K562 (cell line): ENCODE results near the gene FAR1. TPM values are rescaled to one million over a fixed set of nuclear protein-coding genes. Genes with fewer than 3 reads are reported as not detected.
A peak's percentile ranks its signal among the peaks of the same experiment; 100 is the strongest.

Experiments used
- ATAC-seq: fragments of 200-7000 bp; cut with Tn5 transposase; 3 replicates; pipeline ENCODE4 v1.9.1; 2020; ENCODE audit warnings: moderate library complexity
- BruUV-seq: library from RNA; stranded (reverse); fragments of 400-500 nt; replicated peaks from 2 replicates; lab custom pipeline; 2021; lab: Mats Ljungman, UMichigan
- CTCF ChIA-PET: fragments of 300-600 bp; formaldehyde crosslinking; extraction: SDS; loops from one replicate; lab custom pipeline; 2021; ENCODE audit warnings: low intra/inter-chr PET ratio; lab: Yijun Ruan, JAX
- POLR2A ChIA-PET: fragments of 300-600, 350-650 bp; sonication (Branson Sonifier 250); formaldehyde crosslinking; extraction: SDS; loops from one replicate; lab custom pipeline; 2021; ENCODE audit warnings: antibody characterized with exemption, inconsistent platforms; lab: Yijun Ruan, JAX
- DNase-seq, 4 experiments: peaks; one replicate each; pipeline versions ENCODE4 v3.0.0 to v3.0.0-alpha.2; 2011 to 2018; ENCODE audit warnings: low spot score in 3 of 4, mixed read lengths in 3 of 4; ENCODE audit errors: extremely low read depth in 1 of 4
- FAIRE-seq: peaks from 2 replicates; lab custom pipeline; 2011; peaks lifted over from hg19 to GRCh38; lab: Jason Lieb, UNC
- H2AFZ ChIP-seq: 2 replicates; pipeline ENCODE4 v1.6.0; 2011; ENCODE audit warnings: low read depth, low read length, control low read depth, inconsistent platforms
- H3K27ac ChIP-seq: fragments of 200-600 bp; 3 replicates; pipeline ENCODE4 v1.8.0; 2011; ENCODE audit warnings: low read depth, mild to moderate bottlenecking, control low read depth, inconsistent platforms, low read length, moderate library complexity, mixed read lengths; ENCODE audit errors: extremely low read depth
- H3K27me3 ChIP-seq, 2 experiments: fragments of 300-600 bp in 1 of 2; 2 replicates in 1 of 2; 3 replicates in 1 of 2; pipeline versions ENCODE4 v1.6.0 to v1.8.0; 2011; ENCODE audit warnings: inconsistent platforms in 2 of 2, low read length in 2 of 2, mild to moderate bottlenecking in 1 of 2, mixed read lengths in 1 of 2, moderate library complexity in 1 of 2; ENCODE audit not compliant: control insufficient read depth in 2 of 2, insufficient read depth in 2 of 2
- H3K36me3 ChIP-seq: fragments of 300-600 bp; 3 replicates; pipeline ENCODE4 v1.8.0; 2011; ENCODE audit warnings: mild to moderate bottlenecking, low read length, inconsistent platforms; ENCODE audit not compliant: control insufficient read depth, insufficient read depth
- H3K4me1 ChIP-seq, 2 experiments: fragments of 200-600 bp in 1 of 2; replicated peaks in 1 of 2; 2 replicates in 1 of 2; 3 replicates in 1 of 2; pipeline versions ENCODE4 v1.5.1 to v1.8.0; 2011; ENCODE audit warnings: inconsistent platforms in 2 of 2, low read length in 2 of 2, mild to moderate bottlenecking in 1 of 2, mixed read lengths in 1 of 2, moderate library complexity in 1 of 2; ENCODE audit not compliant: control insufficient read depth in 2 of 2, insufficient read depth in 2 of 2
- H3K4me2 ChIP-seq: 2 replicates; pipeline ENCODE4 v1.6.1; 2011; ENCODE audit warnings: low read length, control low read depth, inconsistent platforms, mixed read lengths; ENCODE audit not compliant: insufficient read depth
- H3K4me3 ChIP-seq: fragments of 200-600 bp; sonication (generic), shearing (Covaris generic); 2 replicates; pipeline ENCODE4 v1.5.1; 2016; ENCODE audit warnings: control low read depth, inconsistent platforms
- H3K79me2 ChIP-seq: fragments of 200-600 bp; 3 replicates; pipeline ENCODE4 v1.8.0; 2011; ENCODE audit warnings: low read length, inconsistent platforms; ENCODE audit not compliant: control insufficient read depth, insufficient read depth
- H3K9ac ChIP-seq, 2 experiments: 2 replicates each; pipeline versions ENCODE4 v1.6.0 to v1.6.1; 2011; ENCODE audit warnings: low read depth in 2 of 2, low read length in 2 of 2, control low read depth in 1 of 2, inconsistent platforms in 1 of 2, mild to moderate bottlenecking in 1 of 2, mixed read lengths in 1 of 2; ENCODE audit not compliant: insufficient read depth in 1 of 2
- H3K9me1 ChIP-seq: one replicate; pipeline ENCODE4 v1.6.0; 2011; ENCODE audit warnings: inconsistent platforms, mild to moderate bottlenecking, low read length, moderate library complexity; ENCODE audit not compliant: control insufficient read depth, insufficient read depth
- H3K9me3 ChIP-seq: replicated peaks from 2 replicates; pipeline ENCODE4 v1.5.1; 2011; ENCODE audit warnings: low read depth, low read length, inconsistent platforms; ENCODE audit not compliant: control insufficient read depth, insufficient read depth
- H4K20me1 ChIP-seq: replicated peaks from 2 replicates; pipeline ENCODE4 v1.6.1; 2011; ENCODE audit warnings: low read length, inconsistent platforms, mixed read lengths; ENCODE audit not compliant: control insufficient read depth, insufficient read depth
- CXXC5 ChIP-seq: fragments of 250-450 bp; sonication (Bioruptor Pico); IDR thresholded peaks from 2 replicates; pipeline ENCODE4 v1.8.0; 2022; ENCODE audit warnings: inconsistent platforms, mild to moderate bottlenecking, moderate library complexity
- RFX1 ChIP-seq: fragments of 450-650 bp; IDR thresholded peaks from 2 replicates; pipeline ENCODE4 v1.6.1; 2016; ENCODE audit warnings: mild to moderate bottlenecking, moderate library complexity
- WGBS: fragments of 100-300 bp; shearing (Covaris generic); methylation state at CpG from one replicate; pipeline ENCODE4 v1.1.6; 2016; ENCODE audit warnings: low coverage, mixed read lengths; ENCODE audit not compliant: insufficient coverage; ENCODE audit errors: missing lambda C conversion rate; 5-methylcytosine and 5-hydroxymethylcytosine counted together
- in situ Hi-C: fragments of 300-500 bp; cut with MboI; formaldehyde crosslinking; loops from 4 replicates; pipeline ENCODE4 v1.15.0; 2018; ENCODE audit warnings: inconsistent platforms, mixed read lengths
- intact Hi-C: fragments of 100-400 bp; cut with micrococcal nuclease; formaldehyde crosslinking; loops from 2 replicates; pipeline ENCODE4 v1.14.2; 2022
- polyA plus RNA-seq, 8 experiments: library from polyadenylated mRNA; depleted of rRNA in 4 of 8; stranded (reverse) in 5 of 8; unstranded in 3 of 8; fragments of >200 nt; fragmentation: Nextera tagmentation in 2 of 8; fragmentation: Illumina TruSeq in 1 of 8; extraction: Ambion mirVana in 2 of 8; extraction: Trizol in 1 of 8; gene quantifications; 2 replicates each; pipeline versions ENCODE4 v1.2.1 to v1.2.3, GENCODE V29; 2011 to 2014; ENCODE audit warnings: inconsistent platforms in 1 of 8, missing spikeins in 1 of 8
- total RNA-seq, 7 experiments: library from RNA; depleted of rRNA in 6 of 7; stranded (reverse); fragments of >200 nt in 6 of 7; fragmentation: Illumina TruSeq in 2 of 7; extraction: Trizol in 2 of 7; gene quantifications; 2 replicates each; pipeline versions ENCODE4 v1.2.1 to v1.2.3, GENCODE V29; 2011 to 2021; ENCODE audit warnings: low replicate concordance in 1 of 7
- TF ChIP-seq, protein P1 (sequence below): fragments of 200-600 bp; sonication (generic); IDR thresholded peaks from one replicate; pipeline ENCODE4 v1.6.1; 2012; ENCODE audit warnings: mild to moderate bottlenecking, low read depth, low read length, inconsistent platforms

FAR1 gene
- total and polyA plus RNA-seq, 9 of the 15 experiments (the other 6 are each of a cell fraction or from before 2014, with no cell fraction given), result 17.7 to 88.2 (median 52.6) TPM

DNA sequence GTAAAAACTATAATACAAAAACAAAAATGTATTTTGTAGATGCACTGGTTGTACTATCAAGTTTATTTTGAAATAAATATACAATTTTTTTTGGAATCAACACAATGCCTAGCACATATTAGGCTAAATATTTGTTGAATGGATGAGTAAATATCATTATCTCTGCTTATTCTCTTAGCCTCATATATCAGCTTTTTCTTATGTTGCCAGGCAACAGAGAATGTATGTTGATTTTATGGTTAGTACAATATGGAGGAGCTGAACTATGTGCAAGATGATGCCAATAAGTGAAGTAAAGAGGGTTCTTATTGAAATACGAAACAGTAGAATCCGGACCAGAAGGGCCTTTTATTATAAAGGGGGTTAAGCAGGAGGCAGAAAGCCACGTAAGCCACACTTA is 94.9 kb downstream of the FAR1 start:
- ATAC-seq, result no peak
- H3K4me3 ChIP-seq, result no peak overlapping the region
- H4K20me1 ChIP-seq, result no peaks in the 10 kb centered on the region
- in situ Hi-C loops (no loop called here), intact Hi-C loops (no loop called here)
- ChIA-PET CTCF (no interaction called here), POLR2A (no interaction called here)
- H3K9me3 ChIP-seq, result no peaks in the 10 kb centered on the region
- no peaks in the 10 kb centered on the region for H3K79me2 ChIP-seq
- H2AFZ ChIP-seq, result no peak overlapping the region
- H3K9me1 ChIP-seq, result no peaks in the 10 kb centered on the region
- no peaks in the 10 kb centered on the region for H3K36me3 ChIP-seq
- no peaks in the 10 kb centered on the region; a peak in 1 of 5 replicates for H3K4me1 ChIP-seq
- no peak overlapping the region for H3K4me2 ChIP-seq
- no peak overlapping the region for H3K27ac ChIP-seq
- no peak for FAIRE-seq
- WGBS, result 7% methylated on average over 3 of the region's 3 CpGs
- 0 out of 5 replicates have a peak, but pooled peaks cover 0 to 5% of the 10 kb centered on the region in 2 experiments for H3K27me3 ChIP-seq
- BruUV-seq, result no TSS peak
- TF ChIP-seq, protein P1, sequence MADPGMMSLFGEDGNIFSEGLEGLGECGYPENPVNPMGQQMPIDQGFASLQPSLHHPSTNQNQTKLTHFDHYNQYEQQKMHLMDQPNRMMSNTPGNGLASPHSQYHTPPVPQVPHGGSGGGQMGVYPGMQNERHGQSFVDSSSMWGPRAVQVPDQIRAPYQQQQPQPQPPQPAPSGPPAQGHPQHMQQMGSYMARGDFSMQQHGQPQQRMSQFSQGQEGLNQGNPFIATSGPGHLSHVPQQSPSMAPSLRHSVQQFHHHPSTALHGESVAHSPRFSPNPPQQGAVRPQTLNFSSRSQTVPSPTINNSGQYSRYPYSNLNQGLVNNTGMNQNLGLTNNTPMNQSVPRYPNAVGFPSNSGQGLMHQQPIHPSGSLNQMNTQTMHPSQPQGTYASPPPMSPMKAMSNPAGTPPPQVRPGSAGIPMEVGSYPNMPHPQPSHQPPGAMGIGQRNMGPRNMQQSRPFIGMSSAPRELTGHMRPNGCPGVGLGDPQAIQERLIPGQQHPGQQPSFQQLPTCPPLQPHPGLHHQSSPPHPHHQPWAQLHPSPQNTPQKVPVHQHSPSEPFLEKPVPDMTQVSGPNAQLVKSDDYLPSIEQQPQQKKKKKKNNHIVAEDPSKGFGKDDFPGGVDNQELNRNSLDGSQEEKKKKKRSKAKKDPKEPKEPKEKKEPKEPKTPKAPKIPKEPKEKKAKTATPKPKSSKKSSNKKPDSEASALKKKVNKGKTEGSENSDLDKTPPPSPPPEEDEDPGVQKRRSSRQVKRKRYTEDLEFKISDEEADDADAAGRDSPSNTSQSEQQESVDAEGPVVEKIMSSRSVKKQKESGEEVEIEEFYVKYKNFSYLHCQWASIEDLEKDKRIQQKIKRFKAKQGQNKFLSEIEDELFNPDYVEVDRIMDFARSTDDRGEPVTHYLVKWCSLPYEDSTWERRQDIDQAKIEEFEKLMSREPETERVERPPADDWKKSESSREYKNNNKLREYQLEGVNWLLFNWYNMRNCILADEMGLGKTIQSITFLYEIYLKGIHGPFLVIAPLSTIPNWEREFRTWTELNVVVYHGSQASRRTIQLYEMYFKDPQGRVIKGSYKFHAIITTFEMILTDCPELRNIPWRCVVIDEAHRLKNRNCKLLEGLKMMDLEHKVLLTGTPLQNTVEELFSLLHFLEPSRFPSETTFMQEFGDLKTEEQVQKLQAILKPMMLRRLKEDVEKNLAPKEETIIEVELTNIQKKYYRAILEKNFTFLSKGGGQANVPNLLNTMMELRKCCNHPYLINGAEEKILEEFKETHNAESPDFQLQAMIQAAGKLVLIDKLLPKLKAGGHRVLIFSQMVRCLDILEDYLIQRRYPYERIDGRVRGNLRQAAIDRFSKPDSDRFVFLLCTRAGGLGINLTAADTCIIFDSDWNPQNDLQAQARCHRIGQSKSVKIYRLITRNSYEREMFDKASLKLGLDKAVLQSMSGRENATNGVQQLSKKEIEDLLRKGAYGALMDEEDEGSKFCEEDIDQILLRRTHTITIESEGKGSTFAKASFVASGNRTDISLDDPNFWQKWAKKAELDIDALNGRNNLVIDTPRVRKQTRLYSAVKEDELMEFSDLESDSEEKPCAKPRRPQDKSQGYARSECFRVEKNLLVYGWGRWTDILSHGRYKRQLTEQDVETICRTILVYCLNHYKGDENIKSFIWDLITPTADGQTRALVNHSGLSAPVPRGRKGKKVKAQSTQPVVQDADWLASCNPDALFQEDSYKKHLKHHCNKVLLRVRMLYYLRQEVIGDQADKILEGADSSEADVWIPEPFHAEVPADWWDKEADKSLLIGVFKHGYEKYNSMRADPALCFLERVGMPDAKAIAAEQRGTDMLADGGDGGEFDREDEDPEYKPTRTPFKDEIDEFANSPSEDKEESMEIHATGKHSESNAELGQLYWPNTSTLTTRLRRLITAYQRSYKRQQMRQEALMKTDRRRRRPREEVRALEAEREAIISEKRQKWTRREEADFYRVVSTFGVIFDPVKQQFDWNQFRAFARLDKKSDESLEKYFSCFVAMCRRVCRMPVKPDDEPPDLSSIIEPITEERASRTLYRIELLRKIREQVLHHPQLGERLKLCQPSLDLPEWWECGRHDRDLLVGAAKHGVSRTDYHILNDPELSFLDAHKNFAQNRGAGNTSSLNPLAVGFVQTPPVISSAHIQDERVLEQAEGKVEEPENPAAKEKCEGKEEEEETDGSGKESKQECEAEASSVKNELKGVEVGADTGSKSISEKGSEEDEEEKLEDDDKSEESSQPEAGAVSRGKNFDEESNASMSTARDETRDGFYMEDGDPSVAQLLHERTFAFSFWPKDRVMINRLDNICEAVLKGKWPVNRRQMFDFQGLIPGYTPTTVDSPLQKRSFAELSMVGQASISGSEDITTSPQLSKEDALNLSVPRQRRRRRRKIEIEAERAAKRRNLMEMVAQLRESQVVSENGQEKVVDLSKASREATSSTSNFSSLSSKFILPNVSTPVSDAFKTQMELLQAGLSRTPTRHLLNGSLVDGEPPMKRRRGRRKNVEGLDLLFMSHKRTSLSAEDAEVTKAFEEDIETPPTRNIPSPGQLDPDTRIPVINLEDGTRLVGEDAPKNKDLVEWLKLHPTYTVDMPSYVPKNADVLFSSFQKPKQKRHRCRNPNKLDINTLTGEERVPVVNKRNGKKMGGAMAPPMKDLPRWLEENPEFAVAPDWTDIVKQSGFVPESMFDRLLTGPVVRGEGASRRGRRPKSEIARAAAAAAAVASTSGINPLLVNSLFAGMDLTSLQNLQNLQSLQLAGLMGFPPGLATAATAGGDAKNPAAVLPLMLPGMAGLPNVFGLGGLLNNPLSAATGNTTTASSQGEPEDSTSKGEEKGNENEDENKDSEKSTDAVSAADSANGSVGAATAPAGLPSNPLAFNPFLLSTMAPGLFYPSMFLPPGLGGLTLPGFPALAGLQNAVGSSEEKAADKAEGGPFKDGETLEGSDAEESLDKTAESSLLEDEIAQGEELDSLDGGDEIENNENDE, result no peak
- TF ChIP-seq CXXC5, result no peak
- peak; percentile 38 for TF ChIP-seq RFX1
- DNase-seq, result no peak
- H3K9ac ChIP-seq, result no peak overlapping the region
